Motor neuron (in vitro differentiated cells): ENCODE measurements around the gene ZNF248. TPM values are rescaled to one million over a fixed set of nuclear protein-coding genes. Genes with fewer than 3 reads are reported as not detected.

Source experiments
- ATAC-seq, 8 experiments: fragments of 200-7000 bp; cut with Tn5 transposase; replicated peaks in 6 of 8; 2 replicates each; pipeline ENCODE4 v1.8.0; 2021; ENCODE audit warnings: mild to moderate bottlenecking in 8 of 8, moderate library complexity in 8 of 8
- H3K27ac ChIP-seq, 2 donors: fragments of 250-450 bp; sonication (Bioruptor Pico); 2 replicates each; pipeline ENCODE4 v1.9.0; 2021; ENCODE audit warnings: antibody characterized with exemption in 2 of 2, mild to moderate bottlenecking in 2 of 2, moderate library complexity in 1 of 2
- H3K4me1 ChIP-seq, 2 donors: fragments of 250-450 bp; sonication (Bioruptor Pico); replicated peaks in 1 of 2; 2 replicates each; pipeline ENCODE4 v1.6.1; 2021; ENCODE audit warnings: antibody characterized with exemption in 2 of 2, mild to moderate bottlenecking in 2 of 2, moderate library complexity in 1 of 2
- H3K4me3 ChIP-seq, 5 donors: fragments of 250-450 bp; sonication (Bioruptor Pico); 2 replicates each; pipeline ENCODE4 v1.9.0; 2021; ENCODE audit warnings: antibody characterized with exemption in 5 of 5, mild to moderate bottlenecking in 5 of 5, moderate library complexity in 4 of 5
- WGBS, 10 experiments: fragments of 450-650 bp; shearing (Covaris generic); methylation state at CpG; one replicate each; pipeline ENCODE4 v1.0.0; 2022; 5-methylcytosine and 5-hydroxymethylcytosine counted together
- in situ Hi-C, 9 experiments: fragments of 400-800 bp; cut with MboI; loops; one replicate each; pipeline ENCODE4 v1.15.0; 2021; ENCODE audit warnings: low sequenced_read_pairs in 9 of 9, low pct_unique_long_range_greater_than_20kb in 2 of 9; ENCODE audit not compliant: unreplicated experiment in 9 of 9
- total RNA-seq, 8 experiments: library from RNA; unstranded; fragments of 300-600 nt; gene quantifications; 2 replicates each; pipeline versions ENCODE4 v1.2.3 to v1.2.4, GENCODE V29; 2022

ZNF248 gene
- total RNA-seq, 8 experiments from 2014 or later = 7.4 to 40.1 (median 19.8) TPM

DNA sequence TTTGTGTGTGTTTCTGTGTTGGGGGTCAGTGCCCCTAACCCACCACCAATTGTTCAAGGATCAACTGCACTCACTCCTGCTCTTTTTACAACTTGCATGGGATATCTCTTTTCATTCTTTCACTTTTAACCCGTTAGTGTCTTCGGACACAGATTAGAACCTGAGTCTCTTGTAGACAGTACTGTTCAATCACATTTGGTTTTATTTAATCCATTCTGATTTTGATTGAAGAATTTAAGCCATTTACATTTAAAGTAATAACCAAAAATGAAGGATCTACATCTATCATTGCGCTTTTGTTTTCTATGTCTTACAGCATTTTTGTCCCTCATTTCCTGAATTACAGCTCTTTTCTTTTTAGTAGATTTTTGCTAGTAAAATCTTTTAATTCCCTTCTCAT is 43.6 kb downstream of the ZNF248 start:
- in situ Hi-C loops = loop anchor here in 1 of 9 experiments (25.0 kb wide), 1 partner anchor 101 kb away; no protein-coding TSS in a partner anchor
- Histone ChIP-seq H3K27ac (no peak overlapping the region), H3K4me1 (no peaks in the 10 kb centered on the region), H3K4me3 (no peak overlapping the region)
- WGBS, 10 experiments = 55 to 100% (median 87%) methylated on average over 1 to 3 of the region's 3 CpGs
- no peak for ATAC-seq

GRCh38 chr10:37812290-37812689 is 45.1 kb downstream of the ZNF248 start:
- no peak overlapping the region for H3K4me3 ChIP-seq
- WGBS, 10 experiments = 0 to 29% (median 0%) methylated on average over 1 of the region's 1 CpG; no CpG with 5 or more reads in 7 of the 10 experiments
- H3K27ac ChIP-seq = no peak overlapping the region
- in situ Hi-C loops = loop anchor here in 1 of 9 experiments (25.0 kb wide), 1 partner anchor 100 kb away; no protein-coding TSS in a partner anchor
- H3K4me1 ChIP-seq = no peaks in the 10 kb centered on the region
- no peak for ATAC-seq

DNA sequence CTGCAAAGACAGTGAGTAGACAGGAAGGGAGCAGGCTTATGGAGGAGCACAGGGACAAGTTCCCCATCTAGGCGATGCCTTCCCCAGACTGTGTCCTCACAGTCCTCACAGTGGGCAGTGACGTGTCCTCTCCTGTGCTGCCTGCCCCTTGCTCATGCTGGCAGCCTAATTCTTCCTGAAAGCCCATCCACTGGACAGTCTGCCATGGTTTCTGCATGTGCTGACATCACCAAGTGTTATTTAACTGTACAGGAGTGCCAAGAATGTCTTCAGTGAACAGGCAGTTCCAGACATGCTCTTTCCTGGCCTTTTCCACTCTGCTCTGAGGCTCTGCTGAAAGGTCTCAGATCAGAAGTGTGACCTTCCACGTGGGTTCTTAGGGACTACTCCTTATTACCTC is 54.1 kb downstream of the ZNF248 start:
- in situ Hi-C loops = loop anchor here in 1 of 9 experiments (25.0 kb wide), 1 partner anchor 91 kb away; no protein-coding TSS in a partner anchor
- Histone ChIP-seq H3K4me3 (no peak overlapping the region), H3K27ac (no peak overlapping the region), H3K4me1 (no peaks in the 10 kb centered on the region)
- ATAC-seq = peak in 1 of 8 experiments; percentile 20
- WGBS, 10 experiments = 20 to 100% (median 33%) methylated on average over 1 to 2 of the region's 3 CpGs; no CpG with 5 or more reads in 5 of the 10 experiments

DNA sequence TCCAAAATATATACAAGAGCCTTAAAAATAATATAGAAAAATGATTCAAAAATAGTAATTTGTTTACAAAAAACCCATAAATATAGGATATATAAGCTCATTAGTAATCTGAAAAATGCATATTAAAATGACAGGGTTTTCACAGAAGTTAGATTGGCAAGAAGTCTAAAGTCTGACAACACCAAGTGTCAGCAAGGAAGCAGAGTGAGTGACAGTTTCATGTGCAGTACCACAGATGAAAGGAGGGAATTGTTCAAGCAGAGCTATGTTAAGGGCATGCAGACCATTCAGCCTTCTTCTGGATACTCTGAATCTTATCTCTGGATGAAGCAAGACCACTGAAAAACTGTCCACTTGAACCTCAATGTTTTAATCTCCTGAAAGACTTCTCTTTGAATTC is 55.9 kb downstream of the ZNF248 start:
- Histone ChIP-seq H3K4me1 (no peaks in the 10 kb centered on the region), H3K4me3 (no peak overlapping the region), H3K27ac (no peak overlapping the region)
- ATAC-seq = no peak
- in situ Hi-C loops = loop anchor here in 1 of 9 experiments (25.0 kb wide), 1 partner anchor 89 kb away; no protein-coding TSS in a partner anchor

- no peak for ATAC-seq
- in situ Hi-C loops = no loop called here
- WGBS, 10 experiments = 20 to 100% (median 77%) methylated on average over 1 to 2 of the region's 2 CpGs; no CpG with 5 or more reads in 6 of the 10 experiments
- Histone ChIP-seq H3K4me1 (no peaks in the 10 kb centered on the region), H3K27ac (no peak overlapping the region), H3K4me3 (no peak overlapping the region)
These were observed 63.0 kb downstream of the ZNF248 start for GRCh38 chr10:37794305-37794976.

- ATAC-seq = no peak
- in situ Hi-C loops = no loop called here
- Histone ChIP-seq H3K27ac (no peak overlapping the region), H3K4me1 (no peaks in the 10 kb centered on the region), H3K4me3 (no peak overlapping the region)
- 33 to 77% methylated on average over 2 of the region's 2 CpGs; no CpG with 5 or more reads in 8 of the 10 experiments for WGBS, 10 experiments
These were observed 67.8 kb downstream of the ZNF248 start for GRCh38 chr10:37789590-37789989.

DNA sequence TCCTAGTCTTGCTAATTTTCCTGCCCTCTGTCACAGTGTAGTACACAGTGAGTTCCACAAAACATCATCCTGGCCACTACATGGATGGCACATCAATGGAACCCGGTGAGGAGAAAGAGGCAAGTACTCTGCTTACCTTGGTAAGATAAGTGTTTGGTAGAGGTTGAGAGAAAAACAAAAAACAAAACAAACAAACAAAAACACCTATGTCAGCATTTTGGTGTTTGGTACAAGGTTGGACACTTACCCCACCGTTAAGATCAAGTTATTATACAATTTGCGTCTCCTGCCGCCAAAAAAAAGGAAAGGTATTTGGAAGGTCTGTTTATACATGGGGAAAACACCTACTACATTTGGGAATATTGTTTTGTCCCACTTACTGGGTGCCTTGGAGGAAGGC is 72.7 kb downstream of the ZNF248 start:
- in situ Hi-C loops = no loop called here
- 3 to 100% (median 58%) methylated on average over 1 to 4 of the region's 4 CpGs for WGBS, 10 experiments
- H3K4me3 ChIP-seq = no peak overlapping the region
- no peak overlapping the region for H3K27ac ChIP-seq
- ATAC-seq = no peak
- no peaks in the 10 kb centered on the region for H3K4me1 ChIP-seq

DNA sequence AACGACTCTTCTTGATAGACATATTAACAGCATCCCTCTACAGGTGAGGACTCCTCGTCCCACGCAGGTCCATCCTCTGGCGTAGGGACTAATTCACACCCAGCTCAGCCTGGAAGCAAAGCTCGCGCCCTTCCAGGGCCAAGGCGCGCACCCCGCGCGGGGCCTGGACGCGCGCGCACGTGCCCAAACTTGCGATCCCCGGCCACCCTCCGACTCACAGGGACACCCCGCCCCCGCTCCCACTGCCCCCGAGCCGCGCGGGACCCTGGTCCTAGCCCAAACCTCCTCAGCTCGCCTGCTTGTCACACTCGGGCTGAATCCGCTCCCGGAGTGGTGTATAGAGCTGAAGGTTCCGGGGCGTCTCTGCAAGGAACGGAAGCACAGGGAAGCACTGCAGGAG is 76.9 kb downstream of the ZNF248 start:
- Histone ChIP-seq H3K4me1 (no peaks in the 10 kb centered on the region), H3K4me3 (no peak overlapping the region), H3K27ac (no peak overlapping the region)
- 40 to 66% methylated on average over 1 to 4 of the region's 32 CpGs; no CpG with 5 or more reads in 8 of the 10 experiments for WGBS, 10 experiments
- ATAC-seq = no peak
- in situ Hi-C loops = no loop called here

DNA sequence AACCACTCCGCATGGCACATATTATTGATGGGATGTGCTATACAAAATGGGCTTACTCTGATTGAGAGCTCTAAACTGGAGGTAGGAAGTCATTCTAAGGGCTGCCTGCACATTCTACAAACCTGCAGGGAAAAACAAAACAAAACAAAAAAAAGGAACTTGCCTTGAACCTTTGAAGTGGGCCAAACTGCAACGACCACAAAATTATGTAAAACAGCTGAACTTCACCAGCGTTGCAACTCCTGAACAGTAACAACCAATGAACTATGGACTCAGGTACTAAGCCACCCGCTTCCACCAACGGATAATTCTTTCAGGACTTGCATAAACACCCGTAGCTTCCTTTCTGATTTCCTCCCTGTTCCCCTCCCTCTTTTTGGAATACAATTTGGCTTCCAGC is 80.4 kb downstream of the ZNF248 start:
- Histone ChIP-seq H3K4me1 (no peaks in the 10 kb centered on the region), H3K4me3 (no peak overlapping the region), H3K27ac (no peak overlapping the region)
- in situ Hi-C loops = no loop called here
- no peak for ATAC-seq
- WGBS, 10 experiments = 0 to 100% (median 64%) methylated on average over 1 to 5 of the region's 6 CpGs

DNA sequence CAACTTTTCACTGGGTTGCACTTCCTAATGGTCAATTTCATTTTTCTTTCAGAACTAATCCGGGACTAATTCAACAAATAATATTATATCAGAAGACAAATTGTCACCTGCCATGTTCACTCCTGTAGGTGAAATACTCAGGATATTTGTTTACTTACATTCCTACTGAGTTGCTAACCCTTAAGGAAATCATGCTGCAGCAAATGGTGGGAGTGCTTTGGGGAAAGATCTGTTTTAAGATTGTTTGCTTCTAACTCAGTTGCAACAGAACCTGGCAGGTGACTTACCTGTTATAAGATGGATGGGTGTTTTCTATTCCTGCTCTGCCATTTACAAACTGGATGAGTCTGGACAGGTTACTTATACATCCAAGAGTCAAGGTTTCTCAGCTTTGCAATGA is 81.8 kb downstream of the ZNF248 start:
- ATAC-seq = no peak
- no peak overlapping the region for H3K4me3 ChIP-seq
- H3K27ac ChIP-seq = no peak overlapping the region
- WGBS, 10 experiments = 17 to 86% (median 58%) methylated on average over 1 of the region's 1 CpG; no CpG with 5 or more reads in 4 of the 10 experiments
- in situ Hi-C loops = no loop called here
- no peaks in the 10 kb centered on the region for H3K4me1 ChIP-seq

GRCh38 chr10:37774351-37774750 is 83.1 kb downstream of the ZNF248 start:
- H3K4me1 ChIP-seq = no peaks in the 10 kb centered on the region
- H3K4me3 ChIP-seq = no peak overlapping the region
- 21 to 87% (median 40%) methylated on average over 1 to 5 of the region's 5 CpGs; no CpG with 5 or more reads in 1 of the 10 experiments for WGBS, 10 experiments
- no peak overlapping the region for H3K27ac ChIP-seq
- no peak for ATAC-seq
- in situ Hi-C loops = no loop called here

DNA sequence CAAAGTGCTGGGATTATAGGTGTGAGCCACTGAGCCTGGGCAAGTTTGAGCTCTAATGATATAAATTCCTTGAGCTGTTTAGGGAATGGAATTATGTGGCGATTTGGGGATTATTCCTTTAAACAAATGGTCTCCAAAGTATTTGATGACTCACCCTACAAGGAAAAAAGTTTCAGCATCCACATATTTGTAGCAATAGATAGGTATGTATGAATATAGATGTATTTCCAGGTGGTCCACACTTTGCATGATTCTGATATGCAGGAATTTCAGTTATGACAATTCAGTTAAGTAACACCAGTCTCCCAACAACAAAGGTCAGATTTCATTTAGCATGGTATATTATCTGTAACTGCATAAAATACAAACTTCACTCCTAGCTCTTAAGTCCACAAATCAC is 92.2 kb downstream of the ZNF248 start:
- no peaks in the 10 kb centered on the region for H3K4me1 ChIP-seq
- no peak overlapping the region for H3K27ac ChIP-seq
- H3K4me3 ChIP-seq = no peak overlapping the region
- 25 to 86% (median 33%) methylated on average over 1 of the region's 1 CpG; no CpG with 5 or more reads in 7 of the 10 experiments for WGBS, 10 experiments
- ATAC-seq = no peak
- in situ Hi-C loops = no loop called here

- in situ Hi-C loops = no loop called here
- H3K27ac ChIP-seq = no peak overlapping the region
- 0 to 80% (median 32%) methylated on average over 1 to 3 of the region's 3 CpGs for WGBS, 10 experiments
- no peak overlapping the region for H3K4me3 ChIP-seq
- H3K4me1 ChIP-seq = no peaks in the 10 kb centered on the region
- no peak for ATAC-seq
These were observed 94.3 kb downstream of the ZNF248 start for GRCh38 chr10:37763132-37763531.

GRCh38 chr10:37762287-37762686 is 95.1 kb downstream of the ZNF248 start:
- in situ Hi-C loops = no loop called here
- ATAC-seq = no peak
- H3K27ac ChIP-seq = no peak overlapping the region

More at GRCh38 chr10:37762287-37762686, 95.1 kb downstream of the ZNF248 start:
- H3K4me1 ChIP-seq = no peaks in the 10 kb centered on the region
- H3K4me3 ChIP-seq = no peak overlapping the region
